Neutrophil (primary cell): ENCODE data around the gene SPATA19.

Source experiments
- H3K27ac ChIP-seq: fragments of 200-600 bp; sonication (generic); 2 replicates; pipeline ENCODE4 v1.5.1; 2016; ENCODE audit warnings: mild to moderate bottlenecking, moderate library complexity
- H3K27me3 ChIP-seq: fragments of 200-600 bp; sonication (generic); 2 replicates; pipeline ENCODE4 v1.6.0; 2016; ENCODE audit warnings: mild to moderate bottlenecking
- H3K36me3 ChIP-seq: fragments of 200-600 bp; sonication (generic); 2 replicates; pipeline ENCODE4 v1.5.1; 2017
- H3K4me1 ChIP-seq, 2 experiments: fragments of 200-600 bp in 1 of 2; sonication (generic) in 1 of 2; 1 replicate in 1 of 2; 2 replicates in 1 of 2; pipeline versions ENCODE4 v1.5.1 to v1.6.1; 2013 to 2016; ENCODE audit warnings: low read depth in 1 of 2, low read length in 1 of 2, mild to moderate bottlenecking in 1 of 2, moderate library complexity in 1 of 2; ENCODE audit not compliant: control insufficient read depth in 1 of 2, insufficient read depth in 1 of 2
- H3K4me3 ChIP-seq, 2 experiments: fragments of 200-600 bp in 1 of 2; sonication (generic) in 1 of 2; 1 replicate in 1 of 2; 2 replicates in 1 of 2; pipeline ENCODE4 v1.5.1; 2013 to 2016; ENCODE audit warnings: low read depth in 1 of 2, low read length in 1 of 2, mild to moderate bottlenecking in 1 of 2, moderate library complexity in 1 of 2
- H3K9me3 ChIP-seq: fragments of 200-600 bp; sonication (generic); 2 replicates; pipeline ENCODE4 v1.5.1; 2016
- CTCF ChIP-seq: fragments of 200-600 bp; sonication (generic); IDR thresholded peaks from 2 replicates; pipeline ENCODE4 v1.5.1; 2016; ENCODE audit warnings: antibody characterized with exemption

SPATA19 gene

GRCh38 chr11:133832096-133832990, 13.0 kb downstream of the SPATA19 start:
- Histone ChIP-seq H3K36me3 (no peaks in the 10 kb centered on the region), H3K4me3 (no peak overlapping the region), H3K27ac (no peak overlapping the region), H3K9me3 (no peaks in the 10 kb centered on the region), H3K4me1 (no peaks in the 10 kb centered on the region), H3K27me3 (peaks cover 24% of the 10 kb centered on the region)
- no peak for TF ChIP-seq CTCF

GRCh38 chr11:133830931-133831907, 14.1 kb downstream of the SPATA19 start:
- H3K4me1 ChIP-seq, result no peaks in the 10 kb centered on the region
- H3K27ac ChIP-seq, result no peak overlapping the region
- no peak overlapping the region for H3K4me3 ChIP-seq
- no peaks in the 10 kb centered on the region for H3K36me3 ChIP-seq
- H3K9me3 ChIP-seq, result no peaks in the 10 kb centered on the region
- TF ChIP-seq CTCF, result no peak
- peaks cover 24% of the 10 kb centered on the region for H3K27me3 ChIP-seq

- H3K9me3 ChIP-seq, result no peaks in the 10 kb centered on the region
- H3K4me1 ChIP-seq, result no peaks in the 10 kb centered on the region
- TF ChIP-seq CTCF, result no peak
- no peak overlapping the region for H3K4me3 ChIP-seq
- no peak overlapping the region for H3K27ac ChIP-seq
- peaks cover 24% of the 10 kb centered on the region for H3K27me3 ChIP-seq
- no peaks in the 10 kb centered on the region for H3K36me3 ChIP-seq
Measured at GRCh38 chr11:133829566-133829965, 15.7 kb downstream of the SPATA19 start.

- H3K9me3 ChIP-seq, result no peaks in the 10 kb centered on the region
- no peak overlapping the region for H3K4me3 ChIP-seq
- H3K27ac ChIP-seq, result no peak overlapping the region
- peaks cover 22% of the 10 kb centered on the region for H3K27me3 ChIP-seq
- TF ChIP-seq CTCF, result no peak
- H3K4me1 ChIP-seq, result no peaks in the 10 kb centered on the region
- no peaks in the 10 kb centered on the region for H3K36me3 ChIP-seq
Measured at GRCh38 chr11:133828871-133829270, 16.4 kb downstream of the SPATA19 start.

GRCh38 chr11:133827556-133827955, 17.8 kb downstream of the SPATA19 start:
- TF ChIP-seq CTCF, result no peak
- H3K4me3 ChIP-seq, result no peak overlapping the region
- no peaks in the 10 kb centered on the region for H3K36me3 ChIP-seq
- H3K4me1 ChIP-seq, result no peaks in the 10 kb centered on the region
- H3K27ac ChIP-seq, result no peak overlapping the region
- H3K9me3 ChIP-seq, result no peaks in the 10 kb centered on the region
- H3K27me3 ChIP-seq, result peaks cover 11% of the 10 kb centered on the region
